Motor neuron (in vitro differentiated cells): ENCODE data around the gene NRXN3. TPM values are rescaled to one million over a fixed set of nuclear protein-coding genes. Genes with fewer than 3 reads are reported as not detected.
"Not testable (repeated sequence)": the region's sequence is repeated elsewhere in the genome, so short reads cannot be mapped to it uniquely, and the experiment has no call there.

Source experiments
- ATAC-seq, 8 experiments: fragments of 200-7000 bp; cut with Tn5 transposase; replicated peaks in 6 of 8; 2 replicates each; pipeline ENCODE4 v1.8.0; 2021; ENCODE audit warnings: mild to moderate bottlenecking in 8 of 8, moderate library complexity in 8 of 8
- H3K27ac ChIP-seq, 2 donors: fragments of 250-450 bp; sonication (Bioruptor Pico); 2 replicates each; pipeline ENCODE4 v1.9.0; 2021; ENCODE audit warnings: antibody characterized with exemption in 2 of 2, mild to moderate bottlenecking in 2 of 2, moderate library complexity in 1 of 2
- H3K4me1 ChIP-seq, 2 donors: fragments of 250-450 bp; sonication (Bioruptor Pico); replicated peaks in 1 of 2; 2 replicates each; pipeline ENCODE4 v1.6.1; 2021; ENCODE audit warnings: antibody characterized with exemption in 2 of 2, mild to moderate bottlenecking in 2 of 2, moderate library complexity in 1 of 2
- H3K4me3 ChIP-seq, 5 donors: fragments of 250-450 bp; sonication (Bioruptor Pico); 2 replicates each; pipeline ENCODE4 v1.9.0; 2021; ENCODE audit warnings: antibody characterized with exemption in 5 of 5, mild to moderate bottlenecking in 5 of 5, moderate library complexity in 4 of 5
- WGBS, 10 experiments: fragments of 450-650 bp; shearing (Covaris generic); methylation state at CpG; one replicate each; pipeline ENCODE4 v1.0.0; 2022; 5-methylcytosine and 5-hydroxymethylcytosine counted together
- in situ Hi-C, 9 experiments: fragments of 400-800 bp; cut with MboI; loops; one replicate each; pipeline ENCODE4 v1.15.0; 2021; ENCODE audit warnings: low sequenced_read_pairs in 9 of 9, low pct_unique_long_range_greater_than_20kb in 2 of 9; ENCODE audit not compliant: unreplicated experiment in 9 of 9
- total RNA-seq, 8 experiments: library from RNA; unstranded; fragments of 300-600 nt; gene quantifications; 2 replicates each; pipeline versions ENCODE4 v1.2.3 to v1.2.4, GENCODE V29; 2022

The NRXN3 gene
- total RNA-seq, 8 experiments from 2014 or later, result 1.1 to 16.5 (median 12.9) TPM

DNA sequence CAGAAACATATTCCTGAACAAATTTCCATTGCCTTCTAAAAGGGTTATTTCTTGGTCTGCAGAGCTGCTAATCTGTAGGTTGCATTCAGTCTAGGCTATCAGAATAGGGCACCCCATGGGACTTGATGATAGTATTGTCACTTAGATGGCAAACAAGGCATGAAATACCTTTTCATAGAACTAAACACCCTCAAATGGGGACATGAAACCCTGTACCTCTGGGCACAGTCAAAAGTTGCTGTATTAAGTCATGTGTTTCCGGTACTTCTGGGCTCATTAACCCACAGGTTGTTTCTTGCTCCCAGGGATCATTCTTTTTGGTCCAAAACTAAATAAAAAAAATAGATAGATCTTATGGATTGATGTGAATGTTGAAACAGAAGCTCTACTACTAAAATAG is 930.4 kb downstream of the NRXN3 start:
- in situ Hi-C loops, result no loop called here
- no peak overlapping the region for H3K4me3 ChIP-seq
- no peak for ATAC-seq
- H3K27ac ChIP-seq, result no peak overlapping the region
- 0 to 100% (median 100%) methylated on average over 1 of the region's 1 CpG; no CpG with 5 or more reads in 5 of the 10 experiments for WGBS, 10 experiments
- H3K4me1 ChIP-seq, result no peaks in the 10 kb centered on the region

DNA sequence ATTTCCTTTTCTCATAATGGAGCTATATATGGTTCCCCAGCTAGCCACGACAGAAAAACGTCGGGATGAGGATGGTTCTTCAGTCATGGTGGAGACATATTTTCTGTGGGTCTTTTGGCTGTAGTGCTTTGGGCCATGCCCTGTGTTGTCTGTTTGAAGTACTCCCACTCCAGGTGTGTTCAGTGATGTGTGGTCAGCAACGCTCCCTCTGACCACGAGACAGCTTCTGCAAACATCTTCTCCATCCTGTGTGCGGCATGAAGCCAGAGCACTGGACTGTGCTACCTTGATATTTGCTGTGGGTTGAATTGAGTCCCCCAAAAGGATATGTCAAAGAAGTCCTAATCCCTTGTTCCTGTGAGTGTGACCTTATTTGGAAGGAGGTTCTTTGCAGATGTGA is 931.2 kb downstream of the NRXN3 start:
- WGBS, 10 experiments, result 19 to 97% (median 80%) methylated on average over 2 to 6 of the region's 6 CpGs; no CpG with 5 or more reads in 4 of the 10 experiments
- Histone ChIP-seq H3K27ac (no peak overlapping the region), H3K4me1 (no peaks in the 10 kb centered on the region), H3K4me3 (no peak overlapping the region)
- in situ Hi-C loops, result no loop called here
- no peak for ATAC-seq

GRCh38 chr14:79103764-79104163 is 933.6 kb downstream of the NRXN3 start:
- in situ Hi-C loops, result no loop called here
- H3K4me1 ChIP-seq, result no peaks in the 10 kb centered on the region
- H3K27ac ChIP-seq, result no peak overlapping the region
- 0 to 100% (median 52%) methylated on average over 1 to 2 of the region's 2 CpGs; no CpG with 5 or more reads in 4 of the 10 experiments for WGBS, 10 experiments
- no peak overlapping the region for H3K4me3 ChIP-seq
- ATAC-seq, result no peak

GRCh38 chr14:79110564-79110963 is 940.4 kb downstream of the NRXN3 start:
- 0 to 75% (median 40%) methylated on average over 1 to 4 of the region's 4 CpGs; no CpG with 5 or more reads in 2 of the 10 experiments for WGBS, 10 experiments
- H3K4me3 ChIP-seq, ATAC-seq, H3K4me1 ChIP-seq, in situ Hi-C loops, H3K27ac ChIP-seq: not testable (repeated sequence)

DNA sequence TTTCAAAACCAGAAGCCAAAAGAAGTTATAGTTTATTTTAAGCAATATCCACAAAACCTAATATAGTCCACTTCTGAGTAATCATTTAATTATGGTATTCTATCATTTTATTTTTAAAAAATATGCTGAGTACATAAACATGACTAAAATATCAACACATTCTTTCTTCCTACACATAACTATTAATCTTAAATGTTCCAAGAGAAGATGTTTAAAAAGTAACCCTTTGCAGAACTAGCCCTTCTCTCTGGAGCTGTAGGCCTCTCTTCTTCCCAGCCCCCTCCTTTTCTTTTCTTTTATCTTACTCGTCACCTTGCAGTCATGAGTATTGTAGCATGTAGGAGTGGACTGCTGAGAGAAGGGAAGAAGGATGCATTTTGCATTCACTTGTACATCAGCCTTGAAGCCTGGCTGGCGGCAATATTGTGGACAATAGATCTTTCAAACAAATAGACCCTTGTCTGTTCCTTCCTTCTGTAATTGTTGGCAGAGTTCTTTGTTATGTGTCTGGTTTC is 941.9 kb downstream of the NRXN3 start:
- Histone ChIP-seq H3K4me3 (no peak overlapping the region), H3K27ac (no peak overlapping the region), H3K4me1 (peaks cover 6 to 8% of the 10 kb centered on the region in 2 donors)
- WGBS, 10 experiments, result 0 to 42% (median 14%) methylated on average over 1 to 2 of the region's 2 CpGs; no CpG with 5 or more reads in 1 of the 10 experiments
- ATAC-seq, result peak in 5 of 8 experiments; percentile 48 to 84 (median 84)
- in situ Hi-C loops, result no loop called here

GRCh38 chr14:79117561-79117960 is 947.4 kb downstream of the NRXN3 start:
- no peak for ATAC-seq
- WGBS, 10 experiments, result 0 to 100% (median 86%) methylated on average over 1 of the region's 1 CpG; no CpG with 5 or more reads in 1 of the 10 experiments
- H3K27ac ChIP-seq, result no peak overlapping the region
- in situ Hi-C loops, result no loop called here
- peaks cover 4 to 5% of the 10 kb centered on the region in 2 donors for H3K4me1 ChIP-seq
- H3K4me3 ChIP-seq, result no peak overlapping the region

DNA sequence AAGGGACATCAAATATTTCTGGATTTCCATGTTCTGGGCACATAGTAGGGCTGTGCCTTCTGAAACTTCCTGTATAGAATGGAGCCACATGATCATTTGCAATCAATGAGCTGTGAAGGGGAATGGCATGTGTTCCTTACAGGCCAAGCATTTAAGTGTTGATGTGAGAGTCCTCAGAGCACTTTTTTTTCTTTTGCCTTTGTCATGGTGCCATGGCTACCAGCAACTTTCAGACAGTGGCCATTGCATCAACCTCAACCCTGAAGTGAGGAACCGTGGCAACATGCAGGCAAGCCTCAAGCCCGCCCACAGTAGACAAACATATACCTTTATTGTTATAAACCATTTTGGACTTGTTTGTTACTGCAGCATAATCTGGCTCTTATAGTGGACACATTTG is 948.1 kb downstream of the NRXN3 start:
- in situ Hi-C loops, result no loop called here
- WGBS, 10 experiments, result 10 to 100% (median 50%) methylated on average over 1 to 2 of the region's 2 CpGs; no CpG with 5 or more reads in 3 of the 10 experiments
- peaks cover 0 to 2% of the 10 kb centered on the region in 2 donors for H3K4me1 ChIP-seq
- H3K27ac ChIP-seq, result no peak overlapping the region
- peak in 1 of 8 experiments; percentile 45 for ATAC-seq
- no peak overlapping the region for H3K4me3 ChIP-seq

GRCh38 chr14:79134361-79134760 is 964.2 kb downstream of the NRXN3 start:
- peaks cover 13 to 17% of the 10 kb centered on the region in 2 donors for H3K4me1 ChIP-seq
- H3K4me3 ChIP-seq, result no peak overlapping the region
- 8 to 93% (median 69%) methylated on average over 1 to 3 of the region's 3 CpGs for WGBS, 10 experiments
- in situ Hi-C loops, result no loop called here
- H3K27ac ChIP-seq, result no peak overlapping the region
- ATAC-seq, result no peak

DNA sequence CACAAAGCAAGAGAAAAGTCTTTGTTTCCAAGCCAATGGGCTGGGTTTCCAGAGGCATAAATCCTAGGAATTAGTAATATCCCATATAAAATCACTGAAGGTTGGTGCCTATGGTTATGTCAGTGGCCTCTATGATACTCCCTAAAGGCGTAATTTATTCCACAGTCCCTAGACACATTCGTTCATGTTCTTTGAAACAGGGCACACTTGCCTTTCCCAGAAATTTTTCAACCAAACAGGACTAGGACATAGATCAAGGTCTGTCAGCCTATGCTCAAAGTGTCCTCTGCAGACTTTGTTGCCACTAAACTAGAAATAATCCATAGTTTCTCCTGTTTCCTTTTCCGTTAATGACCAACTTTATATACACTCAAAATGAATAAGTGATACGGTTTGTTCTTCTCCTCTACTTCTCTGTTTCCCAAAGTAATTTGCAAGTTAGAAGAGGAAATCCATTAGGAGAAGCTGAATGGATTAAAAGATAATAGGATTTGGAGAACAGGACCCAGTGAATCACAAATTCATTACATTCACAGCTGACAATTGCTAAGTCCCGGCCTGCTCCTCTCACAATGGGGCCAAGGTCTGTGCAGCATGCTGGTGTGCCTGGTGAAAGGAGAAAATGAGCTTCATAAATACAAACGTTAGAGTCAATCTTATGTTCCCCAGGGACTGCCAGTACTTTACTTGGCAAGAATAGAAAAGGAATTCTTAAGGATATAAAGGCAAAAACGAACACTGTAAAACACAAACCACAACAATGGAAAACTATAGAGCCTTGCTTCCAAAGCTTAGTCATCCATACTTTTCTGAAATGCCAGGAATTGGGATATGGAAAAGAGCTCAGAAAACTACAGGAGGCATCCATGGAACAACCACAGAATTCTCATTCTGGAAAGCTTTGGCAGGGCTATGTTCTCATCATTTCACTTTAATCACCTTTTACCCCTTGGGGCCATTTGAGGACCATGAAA is 966.2 kb downstream of the NRXN3 start:
- H3K4me3 ChIP-seq, result no peak overlapping the region
- in situ Hi-C loops, result no loop called here

DNA sequence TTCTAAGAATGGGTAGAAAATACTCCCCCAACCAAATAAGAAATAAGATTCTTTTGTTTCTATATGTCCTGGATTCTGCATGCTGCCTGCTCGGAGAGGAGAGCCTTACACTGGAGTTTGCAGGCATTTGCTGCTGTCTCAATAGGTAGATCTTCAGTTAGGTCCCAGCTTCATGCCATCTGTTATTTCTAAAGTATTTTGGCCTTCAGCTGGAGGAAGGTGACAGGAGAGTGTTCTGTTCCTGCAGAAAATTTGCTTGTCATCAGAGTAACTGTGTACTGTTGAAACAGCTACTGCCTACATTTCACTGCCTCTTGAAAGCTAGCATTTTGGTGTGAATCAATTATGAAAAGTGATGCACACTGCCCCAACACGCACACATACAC is 966.9 kb downstream of the NRXN3 start:
- ATAC-seq, result no peak
- Histone ChIP-seq H3K4me3 (no peak overlapping the region), H3K27ac (no peak overlapping the region), H3K4me1 (peaks cover 13 to 17% of the 10 kb centered on the region in 2 donors)
- WGBS, 10 experiments, result 0 to 100% (median 60%) methylated on average over 1 to 2 of the region's 2 CpGs; no CpG with 5 or more reads in 2 of the 10 experiments
- in situ Hi-C loops, result no loop called here

More for the DNA sequence above, 966.2 kb downstream of the NRXN3 start:
- ATAC-seq, result peak in 5 of 8 experiments; percentile 36 to 92 (median 88)
- no peak overlapping the region for H3K27ac ChIP-seq
- WGBS, 10 experiments, result 0 to 83% (median 22%) methylated on average over 1 to 7 of the region's 7 CpGs
- H3K4me1 ChIP-seq, result peaks cover 13 to 17% of the 10 kb centered on the region in 2 donors

- Histone ChIP-seq H3K27ac (no peak overlapping the region), H3K4me1 (peaks cover 13 to 17% of the 10 kb centered on the region in 2 donors), H3K4me3 (no peak overlapping the region)
- in situ Hi-C loops, result no loop called here
- no peak for ATAC-seq
- WGBS, 10 experiments, result 4 to 100% (median 59%) methylated on average over 1 to 3 of the region's 3 CpGs
Observed at GRCh38 chr14:79137836-79138235, 967.7 kb downstream of the NRXN3 start.

- WGBS, 10 experiments, result 0 to 100% (median 77%) methylated on average over 1 to 3 of the region's 3 CpGs
- H3K4me3 ChIP-seq, result no peak overlapping the region
- ATAC-seq, result no peak
- in situ Hi-C loops, result no loop called here
- no peak overlapping the region for H3K27ac ChIP-seq
- peaks cover 0 to 2% of the 10 kb centered on the region in 2 donors for H3K4me1 ChIP-seq
Observed at GRCh38 chr14:79144896-79145295, 974.7 kb downstream of the NRXN3 start.

DNA sequence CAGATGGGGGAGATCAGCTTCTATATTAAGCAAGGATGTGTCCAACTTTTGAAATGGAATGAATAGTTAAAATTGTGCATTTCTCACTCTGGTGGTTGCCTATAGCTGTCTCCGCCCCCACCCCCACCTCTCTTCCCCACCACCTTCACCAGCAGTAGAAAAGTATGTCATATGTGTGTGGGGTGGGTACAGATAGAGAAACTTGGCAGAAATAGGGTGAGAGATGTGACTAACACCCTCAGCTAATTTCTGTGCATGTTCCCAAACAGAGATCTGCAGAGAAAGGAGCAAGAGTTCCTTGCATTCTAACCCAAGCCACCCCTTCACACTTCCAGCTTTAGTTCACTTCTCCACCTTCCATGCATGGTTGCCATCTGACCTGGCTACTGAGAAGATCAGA is 980.1 kb downstream of the NRXN3 start:
- H3K4me3 ChIP-seq, result no peak overlapping the region
- WGBS, 10 experiments, result 0% methylated on average over 1 of the region's 1 CpG; no CpG with 5 or more reads in 9 of the 10 experiments
- H3K4me1 ChIP-seq, result no peaks in the 10 kb centered on the region
- in situ Hi-C loops, result no loop called here
- ATAC-seq, result no peak
- H3K27ac ChIP-seq, result no peak overlapping the region
